SK-N-SH (cell line): ENCODE results near the gene U2AF1L4. TPM values are rescaled to one million over a fixed set of nuclear protein-coding genes. Genes with fewer than 3 reads are reported as not detected.
A peak's percentile ranks its signal among the peaks of the same experiment; 100 is the strongest.

Experiments
- CTCF ChIA-PET: fragments of 300-600, 350-600 bp; formaldehyde crosslinking; extraction: SDS; loops from one replicate; lab custom pipeline; 2021; lab: Yijun Ruan, JAX
- POLR2A ChIA-PET: fragments of 350-600 bp; sonication (Branson Sonifier 250); formaldehyde crosslinking; extraction: SDS; loops from one replicate; lab custom pipeline; 2020; ENCODE audit warnings: antibody characterized with exemption, inconsistent platforms; lab: Yijun Ruan, JAX
- DNase-seq: peaks from one replicate; pipeline ENCODE4 v3.0.0; 2012
- H2AFZ ChIP-seq: fragments of 200-600 bp; sonication (generic); 2 replicates; pipeline ENCODE4 v1.8.1; 2016; ENCODE audit warnings: antibody characterized with exemption, mild to moderate bottlenecking, low read depth
- H3F3A ChIP-seq: fragments of 200-600 bp; sonication (generic); replicated peaks from 2 replicates; pipeline ENCODE3; 2016; ENCODE audit warnings: antibody characterized with exemption, mild to moderate bottlenecking; ENCODE audit not compliant: insufficient read depth
- H3K27ac ChIP-seq, 2 experiments: fragments of 200-500 bp in 1 of 2; fragments of 200-600 bp in 1 of 2; sonication (Bioruptor generic) in 1 of 2; sonication (generic), shearing (Covaris generic) in 1 of 2; 2 replicates each; pipeline versions ENCODE4 v1.5.1 to v1.6.1; 2014 to 2016; ENCODE audit warnings: low read depth in 2 of 2, inconsistent platforms in 1 of 2, low read length in 1 of 2, mild to moderate bottlenecking in 1 of 2, mixed read lengths in 1 of 2
- H3K27me3 ChIP-seq: fragments of 200-600 bp; sonication (generic), shearing (Covaris generic); 2 replicates; pipeline ENCODE4 v1.6.1; 2016; ENCODE audit warnings: mixed run types; ENCODE audit not compliant: insufficient read depth
- H3K36me3 ChIP-seq, 2 experiments: fragments of 200-500 bp in 1 of 2; fragments of 200-600 bp in 1 of 2; sonication (Bioruptor generic) in 1 of 2; sonication (generic) in 1 of 2; replicated peaks in 1 of 2; 2 replicates each; pipeline versions ENCODE3 to v1.5.1; 2014 to 2016; ENCODE audit warnings: low read length in 1 of 2, mild to moderate bottlenecking in 1 of 2; ENCODE audit not compliant: insufficient read depth in 2 of 2, control insufficient read depth in 1 of 2
- H3K4me1 ChIP-seq, 2 experiments: fragments of 200-500 bp in 1 of 2; fragments of 200-600 bp in 1 of 2; sonication (Bioruptor generic) in 1 of 2; sonication (generic), shearing (Covaris generic) in 1 of 2; 2 replicates each; pipeline versions ENCODE4 v1.5.1 to v1.6.1; 2014 to 2016; ENCODE audit warnings: low read depth in 1 of 2, low read length in 1 of 2, mixed run types in 1 of 2; ENCODE audit not compliant: insufficient read depth in 2 of 2, control insufficient read depth in 1 of 2
- H3K4me2 ChIP-seq: fragments of 200-600 bp; sonication (generic), shearing (Covaris generic); 2 replicates; pipeline ENCODE4 v1.6.1; 2017; ENCODE audit warnings: mixed run types
- H3K4me3 ChIP-seq, 2 experiments: fragments of 200-500 bp in 1 of 2; fragments of 200-600 bp in 1 of 2; sonication (Bioruptor generic) in 1 of 2; sonication (generic), shearing (Covaris generic) in 1 of 2; 2 replicates each; pipeline versions ENCODE4 v1.5.1 to v1.8.1; 2014 to 2016; ENCODE audit warnings: low read depth in 2 of 2, inconsistent platforms in 1 of 2, low read length in 1 of 2, mild to moderate bottlenecking in 1 of 2, mixed read lengths in 1 of 2, moderate library complexity in 1 of 2
- H3K79me2 ChIP-seq: fragments of 200-600 bp; sonication (generic); 2 replicates; pipeline ENCODE4 v1.8.1; 2017; ENCODE audit warnings: mild to moderate bottlenecking; ENCODE audit not compliant: insufficient read depth
- H3K9ac ChIP-seq: fragments of 200-600 bp; sonication (generic); 2 replicates; pipeline ENCODE4 v1.6.1; 2017; ENCODE audit warnings: mixed run types
- H3K9me2 ChIP-seq: fragments of 200-600 bp; sonication (generic); 2 replicates; pipeline ENCODE4 v1.6.1; 2017; ENCODE audit warnings: mixed run types
- H3K9me3 ChIP-seq: fragments of 200-600 bp; sonication (generic); 2 replicates; pipeline ENCODE4 v1.6.1; 2017; ENCODE audit warnings: mixed run types, mild to moderate bottlenecking, moderate library complexity
- H4K20me1 ChIP-seq: fragments of 200-600 bp; sonication (generic); 2 replicates; pipeline ENCODE4 v1.6.1; 2017; ENCODE audit warnings: mild to moderate bottlenecking, mixed run types; ENCODE audit not compliant: insufficient read depth
- EP300 ChIP-seq, 2 experiments: IDR thresholded peaks; 2 replicates each; pipeline versions ENCODE4 v1.4.0 to v1.6.1; 2012; ENCODE audit warnings: borderline replicate concordance in 1 of 2, low read depth in 1 of 2, low read length in 1 of 2
- EZH2phosphoT487 ChIP-seq: fragments of 200-600 bp; sonication (generic); IDR thresholded peaks from 2 replicates; pipeline ENCODE4 v1.6.1; 2017; ENCODE audit warnings: low read depth, mixed run types, mild to moderate bottlenecking, antibody characterized with exemption, moderate library complexity, borderline replicate concordance
- FOSL2 ChIP-seq: IDR thresholded peaks from 2 replicates; pipeline ENCODE4 v1.4.0; 2012; ENCODE audit warnings: low read depth, mild to moderate bottlenecking, moderate library complexity, borderline replicate concordance
- FOXJ3 ChIP-seq: sonication (generic); formaldehyde crosslinking; IDR thresholded peaks from 2 replicates; pipeline ENCODE4 v1.5.1; 2020; ENCODE audit warnings: mild to moderate bottlenecking, missing genetic modification reagents
- FOXM1 ChIP-seq: IDR thresholded peaks from 2 replicates; pipeline ENCODE4 v1.4.0; 2012; ENCODE audit warnings: low read depth, mild to moderate bottlenecking
- GATA2 ChIP-seq: sonication (generic); formaldehyde crosslinking; IDR thresholded peaks from 2 replicates; pipeline ENCODE4 v1.5.0; 2020; ENCODE audit warnings: mild to moderate bottlenecking, missing genetic modification reagents
- IRF3 ChIP-seq: fragments of 150-350 bp; IDR thresholded peaks from 2 replicates; pipeline ENCODE4 v1.6.1; 2016; ENCODE audit warnings: mild to moderate bottlenecking, low read depth, low read length
- JUND ChIP-seq: IDR thresholded peaks from 2 replicates; pipeline ENCODE4 v1.4.0; 2012
- MXI1 ChIP-seq: IDR thresholded peaks from 2 replicates; pipeline ENCODE4 v1.6.1; 2012; ENCODE audit warnings: mild to moderate bottlenecking, low read depth, low read length, improper control_type of control experiment
- NFIC ChIP-seq: IDR thresholded peaks from 2 replicates; pipeline ENCODE4 v1.4.0; 2012; ENCODE audit warnings: borderline replicate concordance
- NRF1 ChIP-seq: IDR thresholded peaks from 2 replicates; pipeline ENCODE4 v1.6.1; 2012; ENCODE audit warnings: low read depth, mild to moderate bottlenecking, low read length
- POLR2AphosphoS5 ChIP-seq: IDR thresholded peaks from 2 replicates; pipeline ENCODE4 v1.6.1; 2012; ENCODE audit warnings: low read depth, low read length
- RFX5 ChIP-seq: IDR thresholded peaks from 2 replicates; pipeline ENCODE4 v1.6.1; 2012; ENCODE audit warnings: mild to moderate bottlenecking, improper control_type of control experiment, low read length
- SIN3A ChIP-seq: IDR thresholded peaks from 2 replicates; pipeline ENCODE4 v1.6.1; 2012; ENCODE audit warnings: low read depth, mild to moderate bottlenecking, low read length, moderate library complexity, borderline replicate concordance
- SMC3 ChIP-seq: IDR thresholded peaks from 2 replicates; pipeline ENCODE4 v1.6.1; 2012; ENCODE audit warnings: low read depth, low read length, improper control_type of control experiment
- TAF1 ChIP-seq: IDR thresholded peaks from 2 replicates; pipeline ENCODE4 v1.6.1; 2012; ENCODE audit warnings: low read depth, mild to moderate bottlenecking, low read length, moderate library complexity, borderline replicate concordance
- USF2 ChIP-seq: fragments of 150-350 bp; IDR thresholded peaks from 2 replicates; pipeline ENCODE4 v1.6.1; 2017; ENCODE audit warnings: antibody characterized with exemption, low read length, low read depth, borderline replicate concordance
- YY1 ChIP-seq: IDR thresholded peaks from 2 replicates; pipeline ENCODE4 v1.4.0; 2012; ENCODE audit warnings: low read depth, mild to moderate bottlenecking
- ZBTB33 ChIP-seq: IDR thresholded peaks from 2 replicates; pipeline ENCODE4 v1.4.0; 2012; ENCODE audit warnings: low read depth, borderline replicate concordance
- WGBS: methylation state at CpG from one replicate; pipeline ENCODE4 v1.1.6; 2017; ENCODE audit warnings: low lambda C conversion rate; 5-methylcytosine and 5-hydroxymethylcytosine counted together
- polyA plus RNA-seq, 3 experiments: library from polyadenylated mRNA; depleted of rRNA; stranded (reverse); fragments of >200 nt; gene quantifications; 2 replicates each; pipeline ENCODE4 v1.2.3, GENCODE V29; 2012
- TF ChIP-seq, protein P1 (sequence below): IDR thresholded peaks from 2 replicates; pipeline ENCODE4; 2012
- TF ChIP-seq, protein P2 (sequence below): IDR thresholded peaks from 2 replicates; pipeline ENCODE4 v1.4.0; 2012; ENCODE audit warnings: low read depth, borderline replicate concordance
- TF ChIP-seq, protein P3 (sequence below): IDR thresholded peaks from 2 replicates; pipeline ENCODE4 v1.6.1; 2012; ENCODE audit warnings: mild to moderate bottlenecking, low read depth, low read length, moderate library complexity

The U2AF1L4 gene
- polyA plus RNA-seq, 1 of the 3 experiments (the other 2 are of a cell fraction): 25.9 TPM

GRCh38 chr19:35775298-35776101, 30.3 kb upstream of the U2AF1L4 start, which contains the start of gene ARHGAP33:
TSS of gene ARHGAP33 (plus strand) at chr19:35775564. CDS start at chr19:35775659, 95 bp downstream.
- ChIA-PET CTCF (interaction anchor here (1.0 kb wide), 1 partner anchor 10 kb away, joined by 3 read pairs; no protein-coding TSS in a partner anchor), POLR2A (interaction anchor here (0.5 kb wide), 1 partner anchor 64 kb away, joined by 4 read pairs; no protein-coding TSS in a partner anchor)
- Histone ChIP-seq H3K4me1 (peaks cover 0 to 12% of the 10 kb centered on the region in 2 experiments; a peak in 2 of 4 replicates), H3K4me2 (peak within 1 kb of the TSS; percentile 90), H2AFZ (peak within 1 kb of the TSS; percentile 76; the same call in 1 of the 2 replicates), H3K27ac (no peak within 1 kb of the TSS), H4K20me1 (no peaks in the 10 kb centered on the region), H3K9me2 (no peaks in the 10 kb centered on the region), H3F3A (peaks cover 8% of the 10 kb centered on the region), H3K27me3 (no peaks in the 10 kb centered on the region), H3K4me3 (peak within 1 kb of the TSS; percentile 59 to 76), H3K9ac (peak within 1 kb of the TSS; percentile 38; the same call in 1 of the 2 replicates), H3K79me2 (peaks cover 13% of the 10 kb centered on the region; the same call in 1 of the 2 replicates), H3K9me3 (no peaks in the 10 kb centered on the region), H3K36me3 (no peaks in the 10 kb centered on the region)
- 3% methylated on average over 38 of the region's 82 CpGs for WGBS
- peak; percentile 99 for DNase-seq
- no peak for TF ChIP-seq FOXJ3 (CRISPR knock-in tag)
- TF ChIP-seq EZH2phosphoT487: no peak
- no peak for TF ChIP-seq JUND
- 0 out of 2 replicates have a peak, but pooled peaks have one; percentile 34 for TF ChIP-seq IRF3
- TF ChIP-seq EP300 (IDR thresholded peaks at IDR 0.05; ENCODE audit: borderline replicate concordance in 1 of 2, low read depth in 1 of 2, low read length in 1 of 2): no peak
- TF ChIP-seq GATA2 (CRISPR knock-in tag): no peak
- no peak for TF ChIP-seq SMC3
- TF ChIP-seq FOSL2: no peak
- no peak for TF ChIP-seq ZBTB33
- TF ChIP-seq FOXM1: no peak
- TF ChIP-seq, protein P1, sequence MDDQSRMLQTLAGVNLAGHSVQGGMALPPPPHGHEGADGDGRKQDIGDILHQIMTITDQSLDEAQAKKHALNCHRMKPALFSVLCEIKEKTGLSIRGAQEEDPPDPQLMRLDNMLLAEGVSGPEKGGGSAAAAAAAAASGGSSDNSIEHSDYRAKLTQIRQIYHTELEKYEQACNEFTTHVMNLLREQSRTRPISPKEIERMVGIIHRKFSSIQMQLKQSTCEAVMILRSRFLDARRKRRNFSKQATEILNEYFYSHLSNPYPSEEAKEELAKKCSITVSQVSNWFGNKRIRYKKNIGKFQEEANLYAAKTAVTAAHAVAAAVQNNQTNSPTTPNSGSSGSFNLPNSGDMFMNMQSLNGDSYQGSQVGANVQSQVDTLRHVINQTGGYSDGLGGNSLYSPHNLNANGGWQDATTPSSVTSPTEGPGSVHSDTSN: peak; percentile 42; the same call in 1 of the 2 replicates
- TF ChIP-seq, protein P2, sequence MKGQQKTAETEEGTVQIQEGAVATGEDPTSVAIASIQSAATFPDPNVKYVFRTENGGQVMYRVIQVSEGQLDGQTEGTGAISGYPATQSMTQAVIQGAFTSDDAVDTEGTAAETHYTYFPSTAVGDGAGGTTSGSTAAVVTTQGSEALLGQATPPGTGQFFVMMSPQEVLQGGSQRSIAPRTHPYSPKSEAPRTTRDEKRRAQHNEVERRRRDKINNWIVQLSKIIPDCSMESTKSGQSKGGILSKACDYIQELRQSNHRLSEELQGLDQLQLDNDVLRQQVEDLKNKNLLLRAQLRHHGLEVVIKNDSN: no peak
- no peak for TF ChIP-seq NRF1
- TF ChIP-seq TAF1: no peak
- no peak for TF ChIP-seq NFIC
- no peak for TF ChIP-seq USF2
- peak; percentile 58; the same call in 1 of the 2 replicates for TF ChIP-seq RFX5
- TF ChIP-seq SIN3A: peak; percentile 62; the same call in 1 of the 2 replicates
- TF ChIP-seq MXI1: peak; percentile 86
- no peak for TF ChIP-seq POLR2AphosphoS5
- no peak for TF ChIP-seq YY1
- TF ChIP-seq, protein P3, sequence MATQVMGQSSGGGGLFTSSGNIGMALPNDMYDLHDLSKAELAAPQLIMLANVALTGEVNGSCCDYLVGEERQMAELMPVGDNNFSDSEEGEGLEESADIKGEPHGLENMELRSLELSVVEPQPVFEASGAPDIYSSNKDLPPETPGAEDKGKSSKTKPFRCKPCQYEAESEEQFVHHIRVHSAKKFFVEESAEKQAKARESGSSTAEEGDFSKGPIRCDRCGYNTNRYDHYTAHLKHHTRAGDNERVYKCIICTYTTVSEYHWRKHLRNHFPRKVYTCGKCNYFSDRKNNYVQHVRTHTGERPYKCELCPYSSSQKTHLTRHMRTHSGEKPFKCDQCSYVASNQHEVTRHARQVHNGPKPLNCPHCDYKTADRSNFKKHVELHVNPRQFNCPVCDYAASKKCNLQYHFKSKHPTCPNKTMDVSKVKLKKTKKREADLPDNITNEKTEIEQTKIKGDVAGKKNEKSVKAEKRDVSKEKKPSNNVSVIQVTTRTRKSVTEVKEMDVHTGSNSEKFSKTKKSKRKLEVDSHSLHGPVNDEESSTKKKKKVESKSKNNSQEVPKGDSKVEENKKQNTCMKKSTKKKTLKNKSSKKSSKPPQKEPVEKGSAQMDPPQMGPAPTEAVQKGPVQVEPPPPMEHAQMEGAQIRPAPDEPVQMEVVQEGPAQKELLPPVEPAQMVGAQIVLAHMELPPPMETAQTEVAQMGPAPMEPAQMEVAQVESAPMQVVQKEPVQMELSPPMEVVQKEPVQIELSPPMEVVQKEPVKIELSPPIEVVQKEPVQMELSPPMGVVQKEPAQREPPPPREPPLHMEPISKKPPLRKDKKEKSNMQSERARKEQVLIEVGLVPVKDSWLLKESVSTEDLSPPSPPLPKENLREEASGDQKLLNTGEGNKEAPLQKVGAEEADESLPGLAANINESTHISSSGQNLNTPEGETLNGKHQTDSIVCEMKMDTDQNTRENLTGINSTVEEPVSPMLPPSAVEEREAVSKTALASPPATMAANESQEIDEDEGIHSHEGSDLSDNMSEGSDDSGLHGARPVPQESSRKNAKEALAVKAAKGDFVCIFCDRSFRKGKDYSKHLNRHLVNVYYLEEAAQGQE: no peak
